Astrocyte (in vitro differentiated cells and primary cell): ENCODE results near the gene TRMT1L. TPM values are rescaled to one million over a fixed set of nuclear protein-coding genes. Genes with fewer than 3 reads are reported as not detected.

Source experiments
- DNase-seq: peaks from one replicate; pipeline ENCODE4 v3.0.0-alpha.2; 2010; ENCODE audit warnings: low read depth
- FAIRE-seq: peaks from 2 replicates; lab custom pipeline; 2011; peaks lifted over from hg19 to GRCh38; lab: Jason Lieb, UNC
- H2AFZ ChIP-seq: 2 replicates; pipeline ENCODE4 v1.6.0; 2012; ENCODE audit warnings: low read depth, low read length, inconsistent platforms
- H3K27ac ChIP-seq: 2 replicates; pipeline ENCODE4 v1.5.1; 2011; ENCODE audit warnings: low read depth, low read length, inconsistent platforms
- H3K27me3 ChIP-seq: 2 replicates; pipeline ENCODE4 v1.6.0; 2011; ENCODE audit warnings: low read length, inconsistent platforms; ENCODE audit not compliant: insufficient read depth
- H3K36me3 ChIP-seq: 2 replicates; pipeline ENCODE4 v1.5.1; 2011; ENCODE audit warnings: low read length, inconsistent platforms; ENCODE audit not compliant: insufficient read depth
- H3K4me1 ChIP-seq: 2 replicates; pipeline ENCODE4 v1.5.1; 2011; ENCODE audit warnings: low read length, inconsistent platforms; ENCODE audit not compliant: insufficient read depth
- H3K4me2 ChIP-seq: 2 replicates; pipeline ENCODE4 v1.6.0; 2012; ENCODE audit warnings: low read length, inconsistent platforms
- H3K4me3 ChIP-seq: 2 replicates; pipeline ENCODE4 v1.5.1; 2011; ENCODE audit warnings: low read depth, mild to moderate bottlenecking, low read length, inconsistent platforms; ENCODE audit not compliant: insufficient read depth
- H3K79me2 ChIP-seq: 2 replicates; pipeline ENCODE4 v1.6.0; 2012; ENCODE audit warnings: mild to moderate bottlenecking, low read length, inconsistent platforms; ENCODE audit not compliant: insufficient read depth
- H3K9ac ChIP-seq: 2 replicates; pipeline ENCODE4 v1.6.0; 2012; ENCODE audit warnings: mild to moderate bottlenecking, low read length, inconsistent platforms
- H3K9me3 ChIP-seq: 2 replicates; pipeline ENCODE4 v1.5.1; 2012; ENCODE audit warnings: low read depth, mild to moderate bottlenecking, low read length, inconsistent platforms; ENCODE audit not compliant: insufficient read depth
- H4K20me1 ChIP-seq: 2 replicates; pipeline ENCODE4 v1.6.0; 2012; ENCODE audit warnings: low read length, inconsistent platforms; ENCODE audit not compliant: insufficient read depth
- H3K27ac Mint-ChIP-seq: one replicate; pipeline ENCODE4 v1.8.0; 2021; ENCODE audit warnings: mild to moderate bottlenecking, mixed read lengths; ENCODE audit not compliant: unreplicated experiment
- H3K27me3 Mint-ChIP-seq: one replicate; pipeline ENCODE4 v1.8.0; 2021; ENCODE audit warnings: low read depth, mixed read lengths; ENCODE audit not compliant: unreplicated experiment
- H3K36me3 Mint-ChIP-seq: one replicate; pipeline ENCODE4 v1.8.0; 2021; ENCODE audit warnings: low read depth, mixed read lengths; ENCODE audit not compliant: unreplicated experiment
- H3K4me1 Mint-ChIP-seq: one replicate; pipeline ENCODE4 v1.8.0; 2021; ENCODE audit warnings: low read depth, mixed read lengths; ENCODE audit not compliant: unreplicated experiment
- H3K4me3 Mint-ChIP-seq: one replicate; pipeline ENCODE4 v1.8.0; 2021; ENCODE audit warnings: mild to moderate bottlenecking, moderate library complexity, mixed read lengths; ENCODE audit not compliant: unreplicated experiment
- H3K9me3 Mint-ChIP-seq: one replicate; pipeline ENCODE4 v1.8.0; 2021; ENCODE audit warnings: mild to moderate bottlenecking, mixed read lengths; ENCODE audit not compliant: unreplicated experiment
- EZH2 ChIP-seq: IDR thresholded peaks from 2 replicates; pipeline ENCODE4 v1.6.1; 2012; ENCODE audit warnings: mild to moderate bottlenecking, low read length, inconsistent platforms; ENCODE audit not compliant: insufficient read depth
- total RNA-seq: library from RNA; stranded (reverse); gene quantifications from 2 replicates; pipeline ENCODE4 v1.2.1, GENCODE V29; 2021
- TF ChIP-seq, protein P1 (sequence below): IDR thresholded peaks from 2 replicates; pipeline ENCODE4 v1.5.1; 2011; ENCODE audit warnings: low read depth, mild to moderate bottlenecking, inconsistent platforms, low read length, moderate library complexity; ENCODE audit not compliant: insufficient read depth

Gene TRMT1L
- total RNA-seq, 1 donor from 2014 or later, result 17.0 TPM

DNA sequence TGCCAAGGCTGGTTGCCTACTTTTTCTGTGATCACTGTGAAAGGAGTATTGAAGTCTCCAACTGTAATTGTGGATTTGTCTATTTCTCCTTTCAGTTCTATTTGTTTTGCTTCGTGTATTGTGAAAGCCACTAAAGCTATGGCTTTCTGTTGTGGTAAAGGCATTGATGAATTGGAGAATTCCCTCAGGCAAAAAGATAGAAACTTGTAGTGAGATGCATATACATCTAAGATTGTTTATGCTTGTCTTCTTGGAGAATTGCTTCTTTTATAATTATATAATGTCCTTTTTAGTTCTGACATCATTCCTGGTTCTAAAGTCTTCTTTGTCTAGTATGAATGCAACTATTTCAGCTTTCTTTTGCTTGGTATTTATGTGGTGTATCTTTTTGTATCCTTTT is 37.0 kb upstream of the TRMT1L start:
- Mint-ChIP-seq H3K27ac (no peak overlapping the region), H3K4me3 (no peak overlapping the region), H3K4me1 (no peaks in the 10 kb centered on the region), H3K27me3 (no peaks in the 10 kb centered on the region), H3K9me3 (peaks cover 16% of the 10 kb centered on the region), H3K36me3 (peaks cover 17% of the 10 kb centered on the region)
- Histone ChIP-seq H3K79me2 (no peaks in the 10 kb centered on the region), H2AFZ (no peak overlapping the region), H3K27me3 (no peaks in the 10 kb centered on the region), H4K20me1 (no peaks in the 10 kb centered on the region), H3K9me3 (no peaks in the 10 kb centered on the region), H3K36me3 (no peaks in the 10 kb centered on the region), H3K9ac (no peak overlapping the region), H3K4me3 (no peak overlapping the region), H3K4me1 (no peaks in the 10 kb centered on the region), H3K27ac (no peak overlapping the region), H3K4me2 (no peak overlapping the region)
- no peak for TF ChIP-seq EZH2
- TF ChIP-seq, protein P1, sequence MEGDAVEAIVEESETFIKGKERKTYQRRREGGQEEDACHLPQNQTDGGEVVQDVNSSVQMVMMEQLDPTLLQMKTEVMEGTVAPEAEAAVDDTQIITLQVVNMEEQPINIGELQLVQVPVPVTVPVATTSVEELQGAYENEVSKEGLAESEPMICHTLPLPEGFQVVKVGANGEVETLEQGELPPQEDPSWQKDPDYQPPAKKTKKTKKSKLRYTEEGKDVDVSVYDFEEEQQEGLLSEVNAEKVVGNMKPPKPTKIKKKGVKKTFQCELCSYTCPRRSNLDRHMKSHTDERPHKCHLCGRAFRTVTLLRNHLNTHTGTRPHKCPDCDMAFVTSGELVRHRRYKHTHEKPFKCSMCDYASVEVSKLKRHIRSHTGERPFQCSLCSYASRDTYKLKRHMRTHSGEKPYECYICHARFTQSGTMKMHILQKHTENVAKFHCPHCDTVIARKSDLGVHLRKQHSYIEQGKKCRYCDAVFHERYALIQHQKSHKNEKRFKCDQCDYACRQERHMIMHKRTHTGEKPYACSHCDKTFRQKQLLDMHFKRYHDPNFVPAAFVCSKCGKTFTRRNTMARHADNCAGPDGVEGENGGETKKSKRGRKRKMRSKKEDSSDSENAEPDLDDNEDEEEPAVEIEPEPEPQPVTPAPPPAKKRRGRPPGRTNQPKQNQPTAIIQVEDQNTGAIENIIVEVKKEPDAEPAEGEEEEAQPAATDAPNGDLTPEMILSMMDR, result no peak
- FAIRE-seq (no peak), DNase-seq (no peak)

DNA sequence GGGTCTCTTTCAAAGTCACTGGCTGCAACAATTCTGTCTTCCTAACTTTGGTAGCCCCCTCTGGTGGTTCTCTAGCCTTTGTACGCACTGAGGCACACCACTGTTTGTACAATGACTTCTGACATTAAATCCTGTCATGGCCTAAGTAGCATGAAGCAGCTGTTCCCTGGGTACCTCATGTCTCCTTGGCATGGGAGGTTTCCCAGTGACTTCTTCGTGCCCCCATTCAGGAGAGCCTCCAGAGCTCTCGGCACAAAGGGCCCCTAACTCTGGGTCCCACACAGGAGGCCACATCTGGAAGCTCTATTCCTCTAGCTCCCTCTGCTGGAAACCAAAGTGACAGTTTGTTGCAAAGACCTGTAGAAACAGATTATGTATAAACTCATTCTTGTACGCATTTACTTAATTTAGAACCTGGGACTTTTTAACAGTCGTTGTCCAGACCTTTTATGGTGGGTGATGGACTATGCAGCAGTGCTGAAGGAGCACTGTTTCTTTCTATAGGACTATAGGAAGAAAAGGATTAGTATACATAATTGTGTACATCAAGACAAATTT is 13.6 kb upstream of the TRMT1L start:
- peak; percentile 62 for FAIRE-seq

DNA sequence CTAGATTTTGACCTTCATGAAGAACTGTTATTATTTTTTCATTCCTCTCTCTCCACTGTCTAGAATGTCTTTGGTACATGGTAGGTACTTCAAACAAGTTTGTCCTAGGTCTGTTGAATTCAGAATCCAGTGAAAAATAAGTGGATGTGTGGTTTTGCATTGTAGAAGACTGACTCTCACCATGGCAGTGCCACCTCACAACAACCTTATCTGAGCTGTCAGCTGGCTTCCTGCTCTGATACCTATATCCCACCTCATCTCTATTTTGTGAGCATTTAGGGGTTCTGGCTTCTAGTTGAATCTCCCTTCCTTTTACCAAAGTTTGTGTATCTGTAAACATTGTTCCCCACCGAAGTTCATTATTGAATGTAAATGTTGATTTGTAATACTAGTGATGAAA is 9.4 kb upstream of the TRMT1L start:
- no peaks in the 10 kb centered on the region for H3K27me3 Mint-ChIP-seq
- no peak for DNase-seq
- Histone ChIP-seq H3K27me3 (no peaks in the 10 kb centered on the region), H3K4me1 (no peaks in the 10 kb centered on the region), H4K20me1 (no peaks in the 10 kb centered on the region), H2AFZ (no peak overlapping the region), H3K4me2 (no peak overlapping the region), H3K9me3 (no peaks in the 10 kb centered on the region), H3K36me3 (no peaks in the 10 kb centered on the region), H3K4me3 (no peak overlapping the region), H3K9ac (no peak overlapping the region), H3K27ac (no peak overlapping the region), H3K79me2 (no peaks in the 10 kb centered on the region)
- H3K27ac Mint-ChIP-seq, result no peak overlapping the region
- no peak for TF ChIP-seq EZH2
- TF ChIP-seq, protein P1, result no peak
- H3K4me1 Mint-ChIP-seq, result no peaks in the 10 kb centered on the region
- no peak for FAIRE-seq
- no peak overlapping the region for H3K4me3 Mint-ChIP-seq
- H3K9me3 Mint-ChIP-seq, result no peaks in the 10 kb centered on the region
- H3K36me3 Mint-ChIP-seq, result peaks cover 8% of the 10 kb centered on the region

More for the DNA sequence above, 13.6 kb upstream of the TRMT1L start:
- Mint-ChIP-seq H3K4me3 (no peak overlapping the region), H3K27me3 (no peaks in the 10 kb centered on the region), H3K27ac (no peak overlapping the region), H3K4me1 (no peaks in the 10 kb centered on the region), H3K36me3 (peaks cover 7% of the 10 kb centered on the region), H3K9me3 (no peaks in the 10 kb centered on the region)
- Histone ChIP-seq H3K36me3 (no peaks in the 10 kb centered on the region), H2AFZ (peak overlapping the region; percentile 76), H3K4me1 (no peaks in the 10 kb centered on the region), H3K9ac (no peak overlapping the region), H4K20me1 (no peaks in the 10 kb centered on the region), H3K27me3 (no peaks in the 10 kb centered on the region), H3K9me3 (no peaks in the 10 kb centered on the region), H3K4me2 (peak overlapping the region; percentile 51), H3K4me3 (no peak overlapping the region), H3K27ac (no peak overlapping the region), H3K79me2 (no peaks in the 10 kb centered on the region)
- no peak for TF ChIP-seq EZH2
- TF ChIP-seq, protein P1, result peak; percentile 61
- peak; percentile 30 for DNase-seq
